ENCODE results near the gene AGTRAP.
A peak's percentile ranks its signal among the peaks of the same experiment; 100 is the strongest.

The AGTRAP gene

DNA sequence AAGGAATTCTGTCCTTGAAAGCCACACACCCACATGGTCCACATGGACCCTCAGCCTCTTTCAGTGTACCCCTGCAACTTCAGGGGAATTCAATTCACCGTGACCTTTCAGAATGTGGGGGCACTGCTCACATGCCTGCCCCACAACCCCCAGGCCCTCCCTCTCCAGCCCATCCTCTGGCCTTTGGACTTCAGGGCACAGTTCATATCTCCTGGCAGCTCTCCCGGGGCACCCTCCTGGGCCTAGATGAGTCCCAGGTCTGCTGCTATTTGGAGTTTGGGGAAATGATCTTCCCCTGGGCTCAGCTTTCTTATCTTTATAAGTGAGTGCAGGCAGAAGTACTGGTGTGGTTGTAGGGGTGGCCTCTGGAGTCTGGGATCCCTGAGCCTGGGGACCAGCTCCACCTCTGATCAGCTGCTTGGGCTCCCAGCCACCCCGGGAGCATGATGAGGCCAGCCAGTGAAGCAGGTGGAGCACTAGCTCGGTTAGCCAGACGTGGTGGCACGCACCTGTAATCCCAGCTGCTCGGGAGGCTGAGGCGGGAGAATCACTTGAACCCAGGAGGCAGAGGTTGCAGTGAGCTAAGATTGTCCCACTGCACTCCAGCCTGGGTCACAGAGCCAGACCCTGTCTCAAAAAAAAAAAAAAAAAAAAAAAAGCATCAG lies 41.9 kb downstream of the AGTRAP start:
- Histone ChIP-seq H3K14ac (ENCODE audit: low read length) (no peak overlapping the region), H4K8ac (ENCODE audit: low read depth, low read length) (no peak overlapping the region), H3K4me1 (ENCODE audit: control insufficient read depth in 1 of 2, insufficient read depth in 2 of 2, low read length in 2 of 2) (peaks cover 3% of the 10 kb centered on the region in 2 experiments), H4K91ac (ENCODE audit: low read depth, low read length) (no peak overlapping the region), H3K23ac (ENCODE audit: low read length) (no peak overlapping the region), H3K9me3 (ENCODE audit: insufficient read depth, low read depth, low read length) (peaks cover 3% of the 10 kb centered on the region), H2AFZ (ENCODE audit: insufficient read depth, low read length, poor library complexity) (no peak overlapping the region), H3K79me2 (ENCODE audit: control insufficient read depth, insufficient read depth, low read length, poor library complexity) (no peaks in the 10 kb centered on the region), H3K18ac (ENCODE audit: low read length) (no peak overlapping the region), H3K36me3 (ENCODE audit: control insufficient read depth in 1 of 2, insufficient read depth in 2 of 2, low read length in 2 of 2) (no peaks in the 10 kb centered on the region), H2BK120ac (ENCODE audit: insufficient read depth, low read length, poor library complexity) (no peak overlapping the region), H3K79me1 (ENCODE audit: low read length) (peaks cover 2% of the 10 kb centered on the region), H3K4me3 (ENCODE audit: low read depth, low read length) (no peak overlapping the region), H3K9ac (ENCODE audit: low read length) (no peak overlapping the region), H3K4ac (ENCODE audit: low read depth, low read length) (no peak overlapping the region), H2AK5ac (ENCODE audit: low read length) (no peak overlapping the region), H3K27me3 (ENCODE audit: insufficient read depth, low read length) (no peaks in the 10 kb centered on the region), H4K12ac (ENCODE audit: low read depth, low read length) (no peak overlapping the region), H3K4me2 (ENCODE audit: low read length) (no peak overlapping the region), H2BK5ac (ENCODE audit: low read depth, low read length, poor library complexity) (no peak overlapping the region), H2BK12ac (ENCODE audit: low read length) (no peak overlapping the region), H3K27ac (ENCODE audit: low read depth, low read length) (no peak overlapping the region)
- DNase-seq, result no peak
- WGBS (ENCODE audit: extremely low coverage, insufficient coverage, insufficient read length), result no CpG with 5 or more reads among the region's 8 CpGs

DNA sequence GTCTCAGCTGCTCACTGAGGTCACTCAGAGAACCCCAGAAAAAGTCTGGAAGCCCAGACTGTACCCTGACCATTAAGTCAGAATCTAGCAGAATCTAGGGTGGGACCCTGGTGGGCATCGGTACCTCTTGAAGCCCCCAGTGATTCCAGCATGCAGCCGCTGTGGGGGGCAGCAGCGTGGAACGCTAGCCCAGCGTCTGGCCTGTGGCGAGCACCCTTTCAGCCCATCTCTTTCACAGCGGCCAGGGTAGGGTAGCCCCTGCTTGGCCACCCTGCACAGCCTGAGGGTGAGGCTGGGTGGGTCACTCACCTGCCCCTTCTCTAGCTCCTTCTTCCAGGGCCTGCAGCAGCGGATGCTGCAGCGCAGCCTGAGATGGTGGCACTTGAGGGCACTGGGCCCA lies 42.4 kb downstream of the AGTRAP start:
- no peak overlapping the region for H4K8ac ChIP-seq (ENCODE audit: low read depth, low read length)
- H3K27ac ChIP-seq (ENCODE audit: low read depth, low read length), result no peak overlapping the region
- peaks cover 3% of the 10 kb centered on the region for H3K9me3 ChIP-seq (ENCODE audit: insufficient read depth, low read depth, low read length)
- no peaks in the 10 kb centered on the region for H3K27me3 ChIP-seq (ENCODE audit: insufficient read depth, low read length)
- no peak overlapping the region for H3K14ac ChIP-seq (ENCODE audit: low read length)
- peaks cover 3% of the 10 kb centered on the region in 2 experiments for H3K4me1 ChIP-seq (ENCODE audit: control insufficient read depth in 1 of 2, insufficient read depth in 2 of 2, low read length in 2 of 2)
- H3K4me3 ChIP-seq (ENCODE audit: low read depth, low read length), result no peak overlapping the region
- no peaks in the 10 kb centered on the region for H3K79me2 ChIP-seq (ENCODE audit: control insufficient read depth, insufficient read depth, low read length, poor library complexity)
- no peak overlapping the region for H2AK5ac ChIP-seq (ENCODE audit: low read length)
- no peak for DNase-seq
- no peak overlapping the region for H3K18ac ChIP-seq (ENCODE audit: low read length)
- WGBS (ENCODE audit: extremely low coverage, insufficient coverage, insufficient read length), result no CpG with 5 or more reads among the region's 9 CpGs
- peaks cover 2% of the 10 kb centered on the region for H3K79me1 ChIP-seq (ENCODE audit: low read length)
- no peak overlapping the region for H3K4ac ChIP-seq (ENCODE audit: low read depth, low read length)
- no peak overlapping the region for H2BK120ac ChIP-seq (ENCODE audit: insufficient read depth, low read length, poor library complexity)
- H2AFZ ChIP-seq (ENCODE audit: insufficient read depth, low read length, poor library complexity), result no peak overlapping the region
- H3K23ac ChIP-seq (ENCODE audit: low read length), result no peak overlapping the region
- no peak overlapping the region for H4K12ac ChIP-seq (ENCODE audit: low read depth, low read length)
- no peak overlapping the region for H4K91ac ChIP-seq (ENCODE audit: low read depth, low read length)
- no peak overlapping the region for H2BK12ac ChIP-seq (ENCODE audit: low read length)
- H3K36me3 ChIP-seq (ENCODE audit: control insufficient read depth in 1 of 2, insufficient read depth in 2 of 2, low read length in 2 of 2), result no peaks in the 10 kb centered on the region
- H3K4me2 ChIP-seq (ENCODE audit: low read length), result no peak overlapping the region
- H3K9ac ChIP-seq (ENCODE audit: low read length), result no peak overlapping the region
- no peak overlapping the region for H2BK5ac ChIP-seq (ENCODE audit: low read depth, low read length, poor library complexity)

DNA sequence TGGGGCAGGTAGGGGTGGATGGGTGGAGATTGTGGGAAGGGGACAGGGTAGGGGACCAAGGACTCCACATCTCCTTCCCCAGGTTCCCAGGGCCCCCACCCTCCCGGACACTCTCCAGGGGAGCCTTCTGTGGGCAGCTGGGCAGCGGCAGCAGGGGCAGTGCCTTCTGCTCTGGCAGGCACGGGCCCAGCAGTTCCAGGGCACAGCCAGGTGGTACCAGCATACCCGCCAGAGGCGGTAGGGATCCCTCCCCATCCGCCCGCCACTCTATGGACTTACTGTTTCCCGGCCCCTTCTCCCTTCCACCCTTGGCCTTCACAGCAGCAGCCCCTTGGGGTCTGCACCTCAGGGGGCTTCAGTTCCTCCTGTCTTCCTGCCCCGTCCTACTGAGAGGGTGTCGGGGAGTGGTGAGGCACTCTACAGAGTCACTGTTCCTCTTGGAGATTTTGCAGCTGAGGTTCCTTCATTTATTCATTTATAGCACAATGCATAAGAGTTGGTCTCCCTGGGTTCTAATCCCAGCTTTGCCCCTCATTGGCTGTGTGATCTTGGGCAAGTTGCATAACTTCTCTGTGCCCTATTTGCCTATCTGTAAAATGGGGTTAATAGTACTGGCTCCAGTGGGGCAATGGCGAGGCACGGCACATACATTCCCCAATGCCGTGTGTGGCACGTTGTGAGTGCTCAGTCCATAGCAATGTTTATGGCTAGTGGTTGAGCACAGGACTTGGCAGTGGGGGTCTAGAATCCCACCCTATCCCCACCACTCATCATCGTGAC lies 43.1 kb downstream of the AGTRAP start:
- no peak for DNase-seq
- H3K4me1 ChIP-seq (ENCODE audit: control insufficient read depth in 1 of 2, insufficient read depth in 2 of 2, low read length in 2 of 2), result peaks cover 3% of the 10 kb centered on the region in 2 experiments
- H3K27me3 ChIP-seq (ENCODE audit: insufficient read depth, low read length), result no peaks in the 10 kb centered on the region

DNA sequence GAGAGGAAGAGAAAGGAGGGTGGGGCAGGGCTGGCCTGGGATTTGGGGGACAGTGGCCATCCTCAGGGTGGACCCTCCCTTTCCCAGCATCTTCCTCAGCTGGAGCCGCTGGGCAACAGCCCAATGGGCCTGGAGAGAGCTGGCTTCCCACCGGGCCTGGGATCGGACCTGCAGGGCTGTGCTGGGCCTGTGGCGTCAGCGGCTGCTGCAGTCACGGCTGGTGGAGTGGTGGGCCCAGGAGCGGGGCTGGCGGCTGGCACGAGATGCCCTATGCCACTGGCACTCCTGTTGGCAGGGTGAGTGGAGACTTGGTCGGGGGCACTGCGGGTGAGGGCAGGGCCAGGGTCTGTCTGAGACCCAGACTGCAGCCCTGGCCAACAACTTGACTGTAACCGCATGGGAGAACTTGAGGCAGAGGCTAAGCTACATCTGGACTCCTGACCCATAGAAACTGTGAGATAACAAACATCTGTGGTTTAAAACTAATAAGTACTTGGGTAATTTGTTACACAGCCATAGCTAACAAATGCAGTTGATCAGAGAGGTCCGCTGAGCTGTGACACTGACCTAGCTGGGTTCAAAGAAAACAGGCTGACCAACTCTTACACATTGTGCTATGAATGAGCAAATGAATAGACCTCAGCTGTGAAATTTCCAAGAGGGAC lies 43.9 kb downstream of the AGTRAP start:
- Histone ChIP-seq H3K36me3 (ENCODE audit: control insufficient read depth in 1 of 2, insufficient read depth in 2 of 2, low read length in 2 of 2) (no peaks in the 10 kb centered on the region), H2BK120ac (ENCODE audit: insufficient read depth, low read length, poor library complexity) (no peak overlapping the region), H3K4me3 (ENCODE audit: low read depth, low read length) (no peak overlapping the region), H3K23ac (ENCODE audit: low read length) (no peak overlapping the region), H2BK12ac (ENCODE audit: low read length) (no peak overlapping the region), H3K27me3 (ENCODE audit: insufficient read depth, low read length) (no peaks in the 10 kb centered on the region), H3K9ac (ENCODE audit: low read length) (no peak overlapping the region), H3K18ac (ENCODE audit: low read length) (no peak overlapping the region), H4K8ac (ENCODE audit: low read depth, low read length) (no peak overlapping the region), H2AK5ac (ENCODE audit: low read length) (no peak overlapping the region), H4K91ac (ENCODE audit: low read depth, low read length) (no peak overlapping the region), H4K12ac (ENCODE audit: low read depth, low read length) (no peak overlapping the region), H3K79me1 (ENCODE audit: low read length) (peaks cover 2% of the 10 kb centered on the region), H3K4me1 (ENCODE audit: control insufficient read depth in 1 of 2, insufficient read depth in 2 of 2, low read length in 2 of 2) (peaks cover 3 to 8% of the 10 kb centered on the region in 2 experiments), H3K4ac (ENCODE audit: low read depth, low read length) (no peak overlapping the region), H2AFZ (ENCODE audit: insufficient read depth, low read length, poor library complexity) (no peak overlapping the region), H3K27ac (ENCODE audit: low read depth, low read length) (no peak overlapping the region), H3K79me2 (ENCODE audit: control insufficient read depth, insufficient read depth, low read length, poor library complexity) (no peaks in the 10 kb centered on the region), H2BK5ac (ENCODE audit: low read depth, low read length, poor library complexity) (no peak overlapping the region), H3K4me2 (ENCODE audit: low read length) (no peak overlapping the region), H3K14ac (ENCODE audit: low read length) (no peak overlapping the region), H3K9me3 (ENCODE audit: insufficient read depth, low read depth, low read length) (peaks cover 3% of the 10 kb centered on the region)
- no CpG with 5 or more reads among the region's 13 CpGs for WGBS (ENCODE audit: extremely low coverage, insufficient coverage, insufficient read length)
- peak in 1 of 2 donors; percentile 19 for DNase-seq

More for the DNA sequence above, 43.1 kb downstream of the AGTRAP start:
- no peak overlapping the region for H4K8ac ChIP-seq (ENCODE audit: low read depth, low read length)
- no peak overlapping the region for H4K91ac ChIP-seq (ENCODE audit: low read depth, low read length)
- H3K4me2 ChIP-seq (ENCODE audit: low read length), result no peak overlapping the region
- H3K79me2 ChIP-seq (ENCODE audit: control insufficient read depth, insufficient read depth, low read length, poor library complexity), result no peaks in the 10 kb centered on the region
- WGBS (ENCODE audit: extremely low coverage, insufficient coverage, insufficient read length), result no CpG with 5 or more reads among the region's 15 CpGs
- H2AFZ ChIP-seq (ENCODE audit: insufficient read depth, low read length, poor library complexity), result no peak overlapping the region
- no peak overlapping the region for H2BK120ac ChIP-seq (ENCODE audit: insufficient read depth, low read length, poor library complexity)
- no peak overlapping the region for H3K9ac ChIP-seq (ENCODE audit: low read length)
- no peak overlapping the region for H4K12ac ChIP-seq (ENCODE audit: low read depth, low read length)
- no peak overlapping the region for H2BK5ac ChIP-seq (ENCODE audit: low read depth, low read length, poor library complexity)
- H3K27ac ChIP-seq (ENCODE audit: low read depth, low read length), result no peak overlapping the region
- no peak overlapping the region for H3K14ac ChIP-seq (ENCODE audit: low read length)
- no peak overlapping the region for H2BK12ac ChIP-seq (ENCODE audit: low read length)
- H3K4ac ChIP-seq (ENCODE audit: low read depth, low read length), result no peak overlapping the region
- H3K23ac ChIP-seq (ENCODE audit: low read length), result no peak overlapping the region
- H3K79me1 ChIP-seq (ENCODE audit: low read length), result peaks cover 2% of the 10 kb centered on the region
- H2AK5ac ChIP-seq (ENCODE audit: low read length), result no peak overlapping the region
- H3K4me3 ChIP-seq (ENCODE audit: low read depth, low read length), result no peak overlapping the region
- H3K9me3 ChIP-seq (ENCODE audit: insufficient read depth, low read depth, low read length), result peaks cover 3% of the 10 kb centered on the region
- no peaks in the 10 kb centered on the region for H3K36me3 ChIP-seq (ENCODE audit: control insufficient read depth in 1 of 2, insufficient read depth in 2 of 2, low read length in 2 of 2)
- no peak overlapping the region for H3K18ac ChIP-seq (ENCODE audit: low read length)
